GM12864 (cell line): Measurements from ENCODE around the gene LRIG1.

ENCODE experiments used
- DNase-seq: peaks from one replicate; pipeline ENCODE4 v3.0.0-alpha.2; 2011; ENCODE audit warnings: low read depth
- H3K4me3 ChIP-seq: 2 replicates; pipeline ENCODE4 v1.5.1; 2011; ENCODE audit warnings: mild to moderate bottlenecking, low read depth, low read length, control low read depth
- TF ChIP-seq, protein P1 (sequence below): IDR thresholded peaks from 2 replicates; pipeline ENCODE4 v1.5.1; 2011; ENCODE audit warnings: low read depth, mild to moderate bottlenecking, moderate library complexity, low read length, control low read depth, inconsistent platforms; ENCODE audit errors: missing control alignments

LRIG1 gene

DNA sequence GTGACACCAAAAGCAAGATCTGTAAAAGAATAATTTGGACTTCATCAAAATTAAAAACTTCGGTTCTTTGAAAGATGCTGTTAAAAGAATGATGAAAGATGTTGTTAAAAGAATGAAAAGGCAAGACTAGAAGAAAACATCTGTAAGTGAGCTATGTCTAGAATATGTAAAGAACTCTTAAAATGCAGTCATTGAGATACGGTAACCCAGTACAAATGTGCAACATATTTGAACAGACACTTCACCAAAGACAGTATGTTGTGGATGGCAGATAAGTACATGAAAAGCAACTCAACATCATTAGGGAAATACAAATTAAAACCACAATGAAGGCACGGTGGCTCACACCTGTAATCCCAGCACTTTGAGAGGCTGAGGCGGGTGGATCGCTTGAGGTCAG, 139.5 kb downstream of the LRIG1 start:
- H3K4me3 ChIP-seq = no peak overlapping the region
- no peak for DNase-seq
- TF ChIP-seq, protein P1, sequence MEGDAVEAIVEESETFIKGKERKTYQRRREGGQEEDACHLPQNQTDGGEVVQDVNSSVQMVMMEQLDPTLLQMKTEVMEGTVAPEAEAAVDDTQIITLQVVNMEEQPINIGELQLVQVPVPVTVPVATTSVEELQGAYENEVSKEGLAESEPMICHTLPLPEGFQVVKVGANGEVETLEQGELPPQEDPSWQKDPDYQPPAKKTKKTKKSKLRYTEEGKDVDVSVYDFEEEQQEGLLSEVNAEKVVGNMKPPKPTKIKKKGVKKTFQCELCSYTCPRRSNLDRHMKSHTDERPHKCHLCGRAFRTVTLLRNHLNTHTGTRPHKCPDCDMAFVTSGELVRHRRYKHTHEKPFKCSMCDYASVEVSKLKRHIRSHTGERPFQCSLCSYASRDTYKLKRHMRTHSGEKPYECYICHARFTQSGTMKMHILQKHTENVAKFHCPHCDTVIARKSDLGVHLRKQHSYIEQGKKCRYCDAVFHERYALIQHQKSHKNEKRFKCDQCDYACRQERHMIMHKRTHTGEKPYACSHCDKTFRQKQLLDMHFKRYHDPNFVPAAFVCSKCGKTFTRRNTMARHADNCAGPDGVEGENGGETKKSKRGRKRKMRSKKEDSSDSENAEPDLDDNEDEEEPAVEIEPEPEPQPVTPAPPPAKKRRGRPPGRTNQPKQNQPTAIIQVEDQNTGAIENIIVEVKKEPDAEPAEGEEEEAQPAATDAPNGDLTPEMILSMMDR = no peak

DNA sequence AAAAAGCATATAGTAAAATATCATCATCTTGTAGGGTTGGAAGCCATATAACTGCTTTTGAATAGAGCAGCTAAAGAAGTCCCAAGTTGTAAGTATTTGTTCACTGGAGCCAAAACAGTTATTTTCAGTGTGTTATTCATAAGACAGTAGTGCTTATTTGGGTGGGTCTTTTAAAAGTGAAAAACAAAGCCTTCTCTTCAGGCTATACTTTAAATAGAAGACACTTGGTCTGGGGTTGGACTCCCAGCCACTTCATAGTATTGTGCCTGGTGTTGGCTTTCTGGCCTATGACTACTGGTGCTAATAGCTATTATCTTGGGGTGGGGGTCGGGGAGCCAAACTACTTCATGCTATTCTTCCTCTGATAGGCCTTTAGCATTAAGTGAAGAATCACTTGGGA, 144.8 kb downstream of the LRIG1 start:
- TF ChIP-seq, protein P1 = no peak
- H3K4me3 ChIP-seq = no peak overlapping the region
- no peak for DNase-seq

GRCh38 chr3:66355394-66355793, 145.4 kb downstream of the LRIG1 start:
- H3K4me3 ChIP-seq = no peak overlapping the region
- TF ChIP-seq, protein P1 = no peak
- no peak for DNase-seq

DNA sequence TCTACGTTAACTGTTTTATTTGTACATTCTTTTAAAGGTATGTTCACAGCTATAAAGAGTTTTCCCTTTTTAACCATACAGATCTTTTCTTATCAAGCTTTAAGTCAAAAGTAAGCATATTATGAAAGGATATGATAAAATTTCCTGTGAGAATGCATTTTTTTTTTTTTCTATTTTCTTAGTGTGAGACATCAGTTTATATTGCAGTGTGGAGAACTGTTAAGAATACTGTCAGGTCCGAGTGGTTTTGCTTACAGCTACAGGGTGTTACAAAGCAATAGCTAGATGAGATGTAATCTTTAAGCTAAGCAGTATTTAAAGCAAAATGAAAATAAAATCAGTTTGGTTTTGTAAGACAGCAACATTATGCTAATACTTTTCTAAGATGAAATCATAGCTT, 146.8 kb downstream of the LRIG1 start:
- TF ChIP-seq, protein P1 = no peak
- H3K4me3 ChIP-seq = no peak overlapping the region
- no peak for DNase-seq

GRCh38 chr3:66353530-66353929, 147.3 kb downstream of the LRIG1 start:
- no peak for DNase-seq
- TF ChIP-seq, protein P1 = no peak
- H3K4me3 ChIP-seq = no peak overlapping the region

DNA sequence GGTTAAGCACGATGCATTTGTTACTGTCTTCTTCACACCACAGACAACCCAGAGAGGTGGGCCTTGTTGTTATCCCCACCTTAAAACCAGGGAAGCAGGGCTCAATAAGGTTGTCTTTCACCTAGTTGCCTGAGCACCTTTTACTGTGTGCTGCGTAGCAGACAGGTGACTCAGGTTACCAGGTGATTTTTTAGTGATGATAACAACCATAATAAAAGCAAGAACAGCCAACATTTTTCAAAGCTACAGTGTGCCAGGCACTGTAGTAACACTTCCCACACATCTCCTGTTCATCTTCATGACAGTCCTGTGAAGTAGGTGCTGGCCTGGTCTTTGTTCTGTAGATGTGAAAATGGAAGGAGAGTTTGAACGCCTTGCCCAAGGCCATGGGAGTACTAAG, 147.8 kb downstream of the LRIG1 start:
- no peak for DNase-seq
- TF ChIP-seq, protein P1 = no peak
- H3K4me3 ChIP-seq = no peak overlapping the region

- TF ChIP-seq, protein P1 = no peak
- DNase-seq = no peak
- no peak overlapping the region for H3K4me3 ChIP-seq
These were observed 150.2 kb downstream of the LRIG1 start for GRCh38 chr3:66350601-66351000.
